DMS79 (cell line): Measurements from ENCODE around the gene SLC9A5.
A peak's percentile ranks its signal among the peaks of the same experiment; 100 is the strongest.

Experiments used
- DNase-seq: peaks from one replicate; lab custom pipeline; 2025; lab: John Stamatoyannopoulos, UW

The SLC9A5 gene

DNA sequence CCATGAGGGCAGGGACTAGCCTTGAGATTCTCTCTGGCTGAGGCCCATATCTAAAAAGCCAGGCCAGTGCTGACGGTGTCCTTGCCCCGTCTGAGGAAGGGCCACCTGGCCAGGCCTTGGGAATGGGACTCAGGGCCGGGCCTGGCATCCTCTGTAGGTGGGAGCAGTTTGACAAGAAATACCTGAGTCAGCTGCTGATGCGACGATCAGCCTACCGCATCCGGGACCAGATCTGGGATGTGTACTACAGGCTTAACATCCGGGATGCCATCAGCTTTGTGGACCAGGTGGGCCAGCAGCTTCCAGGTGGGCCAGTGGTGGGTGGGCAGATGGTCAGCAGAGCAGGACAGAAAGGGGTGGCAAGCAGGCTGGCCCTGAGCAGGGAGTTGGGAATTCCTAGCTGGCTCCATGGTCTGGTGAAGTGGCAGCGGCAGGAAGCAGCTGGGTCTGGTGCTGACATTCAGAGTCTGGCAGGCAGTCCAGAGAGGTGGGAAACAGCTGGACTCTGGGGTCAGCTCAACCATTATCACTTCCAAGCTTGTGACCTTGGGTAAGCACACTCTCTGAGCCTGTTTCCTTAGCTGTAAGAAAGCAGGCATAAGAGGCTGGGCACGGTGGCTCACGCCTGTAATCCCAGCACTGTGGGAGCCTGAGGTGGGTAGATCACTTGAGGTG lies 9.5 kb downstream of the SLC9A5 start:
- DNase-seq: no peak

DNA sequence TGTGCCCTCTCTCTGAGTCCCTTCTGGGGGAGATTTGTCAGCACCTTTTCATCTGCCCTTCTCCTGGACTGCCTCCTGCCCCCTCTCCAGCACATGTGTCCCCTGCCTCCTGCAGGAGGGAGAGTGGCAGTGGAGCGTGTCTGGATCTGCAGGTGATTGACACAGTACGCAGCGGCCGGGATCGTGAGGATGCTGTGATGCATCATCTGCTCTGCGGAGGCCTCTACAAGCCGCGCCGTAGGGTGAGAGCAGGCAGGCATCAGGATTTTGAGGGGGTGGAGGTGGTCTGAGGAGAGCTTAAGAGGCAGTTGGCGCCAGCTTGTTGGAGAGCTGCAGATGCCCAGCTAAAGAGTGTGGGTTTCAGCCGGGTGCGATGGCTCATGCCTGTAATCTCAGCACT lies 10.9 kb downstream of the SLC9A5 start:
- no peak for DNase-seq

DNA sequence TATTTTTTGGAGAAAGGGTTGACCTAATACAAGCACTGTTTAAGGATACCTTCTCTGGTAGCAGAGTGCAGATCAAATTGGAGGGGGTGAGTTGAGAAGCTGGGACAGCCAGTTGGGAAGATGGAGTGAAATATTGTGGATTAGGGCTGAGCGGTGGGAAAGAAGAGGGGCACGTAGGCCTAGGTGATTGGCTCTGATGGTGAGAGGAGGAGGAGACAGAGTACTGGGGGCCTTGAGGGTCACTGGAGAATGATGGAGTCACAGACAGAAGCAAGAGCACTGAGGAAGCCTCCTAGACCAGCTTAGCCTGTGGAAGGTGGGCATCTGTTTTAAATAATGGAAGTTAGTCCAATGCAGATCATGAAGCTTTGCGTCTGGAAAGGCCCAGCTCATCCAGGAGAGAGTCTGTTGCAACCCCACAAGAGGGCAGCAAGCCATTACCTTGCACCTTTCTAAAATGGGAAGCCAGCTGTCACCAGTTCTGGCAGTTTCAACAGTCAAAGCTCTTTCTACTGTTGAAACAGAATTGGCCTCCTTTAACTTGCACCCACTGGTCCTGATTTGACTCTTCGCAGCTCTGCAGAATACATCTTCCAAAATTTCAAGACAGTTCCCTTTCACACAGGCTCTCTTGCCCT lies 11.8 kb downstream of the SLC9A5 start:
- DNase-seq: no peak

DNA sequence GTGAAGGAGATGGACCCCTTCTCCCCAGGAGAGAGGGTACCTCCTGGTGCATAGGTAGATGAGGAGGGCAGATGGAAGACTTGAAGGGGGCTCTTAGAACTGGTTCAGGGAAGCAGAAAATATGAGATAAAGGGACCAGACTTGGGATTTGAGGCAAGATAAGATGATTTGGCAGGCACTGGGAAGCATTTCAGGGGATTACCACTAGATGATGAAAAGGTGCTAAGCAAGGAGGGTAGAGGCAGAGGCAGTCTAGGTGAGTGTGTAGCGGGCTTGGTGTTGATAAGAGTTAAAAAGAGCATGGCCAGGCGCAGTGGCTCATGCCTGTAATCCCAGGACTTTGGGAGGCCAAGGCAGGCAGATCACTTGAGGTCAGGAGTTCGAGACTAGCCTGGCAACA lies 14.4 kb downstream of the SLC9A5 start:
- DNase-seq: no peak

DNA sequence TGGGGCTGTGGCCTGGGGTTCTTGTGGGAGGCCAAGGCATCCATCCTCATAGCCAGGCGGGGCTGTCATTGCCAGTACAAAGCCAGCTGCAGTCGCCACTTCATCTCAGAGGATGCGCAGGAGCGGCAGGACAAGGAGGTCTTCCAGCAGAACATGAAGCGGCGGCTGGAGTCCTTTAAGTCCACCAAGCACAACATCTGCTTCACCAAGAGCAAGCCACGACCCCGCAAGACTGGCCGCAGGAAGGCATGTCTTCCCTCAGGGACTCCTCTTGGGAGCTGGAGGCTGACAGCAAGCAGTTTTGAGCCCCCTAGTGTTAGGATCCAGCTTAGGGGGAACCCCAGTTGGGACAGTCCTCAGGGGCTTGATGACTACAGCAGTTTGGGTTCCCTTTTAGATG lies 15.5 kb downstream of the SLC9A5 start:
- DNase-seq: no peak

DNA sequence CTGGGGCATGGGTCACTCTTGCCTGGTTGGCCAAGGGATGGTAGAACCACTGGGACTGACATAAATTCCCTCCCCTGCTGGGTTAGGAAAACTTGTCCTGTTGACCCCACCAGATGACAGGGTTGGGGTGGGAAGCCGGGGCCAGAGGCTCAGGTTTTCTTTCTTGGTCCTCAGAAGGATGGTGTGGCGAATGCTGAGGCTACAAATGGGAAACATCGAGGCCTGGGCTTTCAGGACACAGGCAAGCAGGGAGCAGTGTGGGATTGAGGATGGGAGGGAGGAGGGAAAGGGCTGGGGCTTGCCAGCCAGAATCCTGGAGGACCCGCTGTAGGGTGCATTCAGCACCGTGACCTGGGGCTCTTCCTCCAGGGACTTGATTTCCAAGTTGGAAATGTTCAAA lies 16.1 kb downstream of the SLC9A5 start:
- DNase-seq: no peak

DNA sequence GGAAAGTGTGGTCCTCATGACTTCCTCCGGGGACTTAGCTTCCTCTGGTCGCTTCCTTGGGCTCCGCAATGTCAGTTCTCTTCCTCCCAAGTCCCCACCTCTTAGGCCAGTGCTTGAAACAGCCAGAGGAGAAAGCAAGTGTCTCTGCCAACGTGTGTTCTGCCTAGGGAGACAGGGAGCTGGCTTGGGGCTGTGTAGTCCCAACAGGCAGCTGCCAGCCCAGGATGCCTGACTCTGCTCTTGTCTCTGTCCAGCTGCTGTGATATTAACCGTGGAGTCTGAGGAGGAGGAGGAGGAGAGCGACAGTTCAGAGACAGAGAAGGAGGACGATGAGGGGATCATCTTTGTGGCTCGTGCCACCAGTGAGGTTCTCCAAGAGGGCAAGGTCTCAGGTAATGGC lies 17.1 kb downstream of the SLC9A5 start:
- DNase-seq: no peak

DNA sequence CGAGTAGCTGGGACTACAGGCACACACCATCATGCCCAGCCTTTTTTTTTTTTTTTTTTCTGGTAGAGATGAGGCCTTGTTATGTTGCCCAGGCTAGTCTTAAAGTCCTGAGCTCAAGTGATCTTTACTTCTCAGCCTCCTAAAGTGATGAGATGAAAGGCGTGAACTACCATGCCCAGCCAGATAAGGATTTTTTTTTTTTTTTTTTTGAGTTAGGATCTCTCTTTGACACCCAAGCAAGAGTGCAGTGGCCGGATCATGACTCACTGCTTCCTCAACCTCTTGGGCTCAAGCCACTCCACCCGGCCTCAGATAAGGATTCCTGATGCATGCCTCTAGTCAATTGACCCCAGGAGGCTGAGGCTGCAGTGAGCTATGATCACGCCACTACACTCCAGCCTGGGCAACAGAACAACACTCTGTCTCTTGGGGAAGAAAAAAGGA lies 19.4 kb downstream of the SLC9A5 start:
- no peak for DNase-seq

DNA sequence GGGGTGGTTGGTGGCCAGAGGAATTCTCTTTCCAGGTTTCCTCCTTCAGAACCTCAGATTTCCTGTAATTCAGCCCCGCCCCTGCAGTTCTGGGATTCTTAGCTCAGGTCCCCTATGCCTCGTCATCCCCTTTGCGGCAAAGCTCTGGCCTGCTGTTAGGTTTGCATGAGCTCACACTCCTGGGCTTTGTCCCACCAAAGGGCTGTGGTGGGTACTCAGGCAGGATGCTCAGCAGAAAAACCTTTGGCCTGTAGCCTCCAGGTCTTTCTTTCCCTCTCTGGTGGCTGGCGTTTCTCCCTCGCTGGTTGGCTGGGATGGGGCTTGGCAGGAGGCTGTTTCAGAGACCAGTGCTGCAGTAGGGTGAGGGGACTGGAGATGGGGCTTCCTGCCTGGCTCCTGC lies 21.0 kb downstream of the SLC9A5 start:
- no peak for DNase-seq

DNA sequence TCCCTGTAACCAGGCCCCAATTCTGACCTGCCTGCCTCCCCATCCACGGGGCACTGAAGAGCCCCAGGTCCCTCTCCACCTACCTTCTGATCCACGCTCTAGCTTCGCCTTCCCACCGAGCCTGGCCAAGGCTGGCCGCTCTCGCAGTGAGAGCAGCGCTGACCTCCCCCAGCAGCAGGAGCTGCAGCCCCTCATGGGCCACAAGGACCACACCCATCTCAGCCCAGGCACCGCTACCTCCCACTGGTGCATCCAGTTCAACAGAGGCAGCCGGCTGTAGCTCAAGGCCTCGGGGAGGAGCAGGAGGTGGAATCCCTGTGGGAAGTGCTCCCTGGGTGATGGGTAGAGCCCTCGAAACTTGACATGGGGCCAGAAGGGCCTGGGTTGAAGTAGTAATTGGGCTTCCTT lies 22.2 kb downstream of the SLC9A5 start:
- DNase-seq: no peak

DNA sequence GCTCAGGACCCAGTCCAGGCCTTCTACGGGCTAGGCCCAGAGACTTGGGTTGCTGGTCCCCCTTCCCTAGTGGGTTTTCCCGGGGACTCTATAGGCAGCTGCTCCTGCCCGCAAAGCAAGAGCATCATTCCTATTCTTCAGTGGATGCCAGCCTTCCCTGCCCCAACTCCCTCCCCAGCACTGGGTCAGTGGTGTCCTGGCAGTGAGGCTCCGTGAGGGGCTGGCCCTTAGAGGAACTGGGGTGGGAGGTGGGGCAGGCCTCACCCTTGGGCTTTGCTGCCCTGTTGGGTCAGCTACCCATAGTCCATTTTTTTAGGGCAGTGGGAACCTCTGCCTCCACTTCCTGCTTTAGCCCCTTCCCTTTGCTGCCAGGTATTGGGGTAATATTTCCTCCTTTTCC lies 22.7 kb downstream of the SLC9A5 start:
- DNase-seq: no peak

DNA sequence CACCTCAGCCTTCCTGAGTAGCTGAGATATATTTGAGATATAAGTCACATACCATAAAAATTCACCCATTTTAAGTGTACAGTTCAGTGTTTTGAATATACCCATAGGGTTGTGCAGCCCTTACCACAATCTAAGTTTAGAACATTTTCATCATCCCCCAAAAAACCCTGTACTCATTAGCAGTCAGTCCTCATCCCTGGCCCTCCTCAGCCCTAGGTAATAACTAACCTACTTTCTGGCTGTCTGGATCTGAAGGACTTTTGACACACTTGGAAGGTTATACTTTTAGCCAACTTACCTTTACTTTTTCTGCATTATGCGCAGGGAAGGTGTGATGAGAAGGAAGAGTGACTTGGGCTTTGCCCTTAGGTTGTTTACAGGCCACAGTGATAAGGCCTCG lies 26.5 kb downstream of the SLC9A5 start:
- DNase-seq: no peak

DNA sequence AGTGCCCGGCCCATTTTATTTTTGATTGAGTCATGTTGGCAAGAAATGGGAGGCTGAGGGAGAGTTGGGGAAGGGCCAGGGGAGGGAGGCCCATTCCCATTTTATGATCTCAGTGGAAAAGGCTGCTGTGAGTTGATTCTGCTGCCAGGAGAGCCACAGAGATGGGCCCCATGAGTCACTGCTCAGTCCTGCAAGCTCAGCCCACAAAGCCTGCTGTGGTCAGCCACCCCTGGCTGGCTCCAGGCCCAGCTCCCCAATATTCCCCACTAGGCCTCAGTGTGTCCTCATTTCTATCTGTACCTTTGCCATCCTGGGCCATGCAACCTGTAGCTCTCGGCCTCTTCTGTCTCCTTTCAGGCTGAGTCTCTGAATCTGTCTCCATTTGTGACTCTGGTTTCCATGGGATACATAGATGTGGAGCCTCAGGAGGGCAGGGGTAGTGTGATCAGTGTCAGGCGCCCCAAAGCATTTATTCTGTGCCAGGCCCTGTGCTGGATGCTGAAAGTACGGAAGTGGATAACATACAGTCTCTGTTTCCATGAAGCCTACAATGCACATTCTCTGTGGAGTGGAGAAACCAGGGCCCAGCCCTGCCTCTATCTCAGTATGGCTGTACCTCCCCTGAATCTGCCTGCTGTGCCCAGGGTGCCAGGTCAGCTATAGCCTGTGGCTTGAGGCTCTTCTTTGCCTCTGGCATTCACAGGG lies 28.7 kb downstream of the SLC9A5 start:
- no peak for DNase-seq

DNA sequence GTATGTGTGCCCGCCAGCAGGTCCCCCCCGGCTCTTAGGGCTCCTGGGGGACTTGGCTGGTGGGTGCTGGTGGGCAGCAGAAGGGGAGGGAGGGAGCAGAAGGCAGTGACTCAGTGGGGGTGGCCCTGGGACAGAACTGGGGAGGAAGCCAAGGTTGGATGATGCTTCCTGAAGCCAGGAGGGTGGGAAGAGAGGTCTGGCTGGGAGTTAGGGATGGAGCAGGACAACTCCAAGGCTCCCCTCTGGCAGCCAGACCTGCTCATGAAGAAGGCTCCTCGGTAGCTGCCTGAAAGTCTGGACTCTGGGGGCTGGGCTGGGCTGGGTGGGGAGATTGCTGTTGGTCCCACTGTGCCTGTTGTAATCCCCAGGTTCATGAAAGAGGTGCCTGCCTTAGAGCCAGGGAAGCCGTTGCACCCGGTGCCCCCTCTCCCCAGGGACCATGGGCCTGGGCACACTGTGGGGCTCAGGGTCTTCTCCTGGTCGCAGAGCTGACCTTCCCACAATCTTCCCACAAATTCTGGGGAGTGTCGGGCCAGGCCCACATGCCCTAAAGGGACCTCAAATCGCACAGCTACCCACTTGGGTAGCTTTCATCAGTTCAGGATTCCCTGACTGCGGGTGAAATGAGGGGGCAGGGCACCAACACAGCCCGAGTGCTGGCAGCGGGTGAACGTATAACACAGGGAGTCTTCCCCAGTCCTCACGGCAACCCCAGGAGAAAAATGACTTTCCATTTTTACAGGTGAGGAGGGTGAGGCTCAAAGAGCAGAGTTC lies 29.4 kb downstream of the SLC9A5 start:
- no peak for DNase-seq

DNA sequence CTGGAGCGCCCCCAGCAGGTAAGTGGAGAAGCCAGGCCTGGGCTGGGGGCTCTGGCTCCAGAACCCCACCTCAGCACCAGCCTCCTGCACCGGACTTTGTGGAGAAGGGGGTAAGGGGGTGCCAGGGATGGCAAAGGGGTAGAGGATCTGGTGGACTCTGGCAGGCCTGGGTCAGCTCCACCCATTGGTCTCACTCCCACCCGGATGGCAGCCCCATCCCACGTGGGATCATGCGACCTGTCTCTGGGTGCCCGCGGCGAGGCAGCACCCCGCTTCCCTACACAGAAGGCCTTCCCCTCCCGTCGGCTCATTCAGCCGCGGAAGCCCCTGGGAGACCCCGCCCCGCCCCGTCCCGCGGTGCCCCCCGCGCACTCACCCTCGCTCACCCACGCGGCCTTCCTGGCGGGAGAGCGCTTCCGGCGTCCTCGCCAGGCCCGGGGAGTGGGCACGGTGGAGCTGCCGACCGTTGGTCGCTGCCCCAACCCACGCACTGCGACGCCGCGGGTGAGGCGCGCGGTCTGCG lies 30.1 kb downstream of the SLC9A5 start:
- no peak for DNase-seq

DNA sequence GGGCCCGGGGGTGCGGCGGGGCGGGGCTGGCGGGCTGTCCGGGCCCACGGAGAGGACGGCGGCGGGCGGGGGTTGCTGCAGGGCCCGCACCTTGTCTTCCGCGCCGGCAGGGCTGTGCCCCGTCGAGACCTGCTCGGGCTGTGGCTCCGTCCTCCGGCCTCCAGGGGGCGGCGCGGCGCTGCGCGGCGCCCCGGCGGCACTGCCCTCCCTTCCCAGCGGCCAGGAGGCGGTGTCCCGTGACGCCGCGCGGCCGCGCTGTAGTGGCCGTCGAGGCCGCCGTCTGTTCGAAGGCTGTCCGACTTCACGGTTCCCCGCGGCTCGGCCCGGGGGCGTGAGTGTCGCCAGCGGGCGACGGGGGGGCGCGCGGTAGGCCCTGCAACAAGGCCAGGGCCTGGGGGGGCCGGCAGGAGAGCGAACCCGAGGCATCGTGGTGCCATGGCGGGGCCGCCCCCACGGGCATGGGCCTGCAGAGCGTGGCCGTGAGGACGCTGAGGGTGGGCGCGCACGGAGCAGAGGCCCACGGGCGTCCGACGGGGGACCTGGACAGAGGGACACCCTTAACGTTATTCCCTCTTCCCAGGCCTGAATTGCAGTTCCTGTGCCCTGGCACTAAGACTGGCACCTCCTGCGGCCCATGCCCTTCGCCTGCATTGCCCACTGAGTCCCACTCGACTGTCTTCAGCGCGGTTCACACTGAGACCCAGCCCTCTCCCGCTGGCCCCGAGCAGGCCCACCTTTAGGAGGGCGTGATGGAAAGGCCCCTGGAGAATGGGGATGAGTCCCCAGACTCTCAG lies 30.7 kb downstream of the SLC9A5 start, which contains the start of gene PLEKHG4:
TSS of gene PLEKHG4 (plus strand) at position 237 of the 794 bp plus-strand sequence. CDS start at position 750, 513 bp downstream.
- peak; percentile 13 for DNase-seq

DNA sequence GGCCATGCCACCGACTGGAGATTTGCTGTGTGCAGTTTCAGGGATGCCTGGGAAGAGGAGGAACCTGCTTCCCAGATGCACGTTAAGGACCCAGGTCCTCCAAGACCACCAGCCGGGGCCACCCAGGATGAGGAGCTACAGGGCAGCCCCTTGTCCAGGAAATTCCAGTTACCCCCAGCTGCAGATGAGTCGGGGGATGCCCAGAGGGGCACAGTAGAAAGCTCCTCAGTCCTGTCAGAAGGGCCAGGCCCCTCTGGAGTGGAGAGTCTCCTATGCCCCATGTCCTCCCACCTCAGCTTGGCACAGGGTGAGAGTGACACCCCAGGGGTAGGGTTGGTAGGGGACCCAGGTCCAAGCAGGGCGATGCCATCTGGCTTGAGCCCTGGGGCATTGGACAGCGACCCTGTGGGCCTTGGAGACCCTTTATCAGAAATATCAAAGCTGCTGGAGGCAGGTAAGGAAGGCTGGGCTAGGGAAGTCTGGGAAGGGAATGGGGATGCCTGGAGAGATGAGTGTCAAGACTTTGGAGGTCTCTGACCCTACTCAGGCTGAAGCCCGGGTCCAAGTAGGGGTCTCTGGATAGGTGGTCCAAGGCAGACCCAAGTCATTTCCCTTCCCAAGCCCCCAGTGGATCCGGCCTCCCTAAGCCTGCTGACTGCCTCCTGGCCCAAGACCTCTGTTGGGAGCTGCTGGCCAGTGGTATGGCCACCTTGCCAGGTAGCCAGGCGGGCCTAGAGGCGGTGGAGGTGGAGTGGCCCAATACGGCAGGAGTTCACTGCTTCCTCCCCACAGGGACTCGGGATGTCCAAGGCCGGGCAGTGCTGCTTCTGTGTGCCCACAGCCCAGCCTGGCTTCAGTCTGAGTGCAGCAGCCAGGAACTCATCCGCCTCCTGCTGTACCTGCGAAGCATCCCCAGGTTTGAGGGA lies 31.6 kb downstream of the SLC9A5 start:
- no peak for DNase-seq

DNA sequence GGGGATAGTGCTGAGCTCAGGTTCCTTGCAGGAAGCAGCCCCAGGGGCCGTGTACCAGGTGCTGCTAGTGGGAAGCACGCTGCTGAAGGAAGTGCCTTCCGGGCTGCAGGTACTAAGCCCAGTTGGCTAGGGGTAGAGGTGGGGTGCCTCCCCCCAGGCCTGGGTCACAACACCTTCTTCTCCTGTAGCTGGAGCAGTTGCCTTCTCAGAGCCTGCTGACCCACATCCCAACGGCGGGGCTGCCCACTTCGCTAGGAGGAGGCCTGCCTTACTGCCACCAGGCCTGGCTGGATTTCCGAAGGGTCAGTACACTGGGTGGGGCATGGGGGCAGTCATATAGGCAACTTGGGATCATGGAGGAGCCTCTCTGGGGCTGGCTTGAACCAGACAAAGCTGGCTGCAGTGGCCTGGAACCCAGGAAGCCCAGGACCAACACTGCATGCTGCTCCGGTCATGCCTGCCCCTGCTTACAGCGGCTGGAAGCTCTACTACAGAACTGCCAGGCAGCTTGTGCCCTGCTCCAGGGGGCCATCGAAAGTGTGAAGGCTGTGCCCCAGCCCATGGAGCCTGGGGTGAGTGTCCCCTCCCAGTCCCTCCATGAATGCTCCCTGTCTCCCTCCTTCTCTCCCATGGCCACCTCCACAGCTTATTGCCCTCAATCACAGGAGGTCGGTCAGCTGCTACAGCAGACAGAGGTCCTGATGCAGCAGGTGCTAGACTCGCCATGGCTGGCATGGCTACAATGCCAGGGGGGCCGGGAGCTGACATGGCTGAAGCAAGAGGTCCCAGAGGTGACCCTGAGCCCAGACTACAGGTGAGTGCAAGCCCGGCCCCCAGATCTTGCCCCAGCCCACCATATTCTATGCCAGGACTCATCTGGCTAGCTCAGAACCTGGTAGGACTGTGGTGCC lies 33.0 kb downstream of the SLC9A5 start:
- no peak for DNase-seq

DNA sequence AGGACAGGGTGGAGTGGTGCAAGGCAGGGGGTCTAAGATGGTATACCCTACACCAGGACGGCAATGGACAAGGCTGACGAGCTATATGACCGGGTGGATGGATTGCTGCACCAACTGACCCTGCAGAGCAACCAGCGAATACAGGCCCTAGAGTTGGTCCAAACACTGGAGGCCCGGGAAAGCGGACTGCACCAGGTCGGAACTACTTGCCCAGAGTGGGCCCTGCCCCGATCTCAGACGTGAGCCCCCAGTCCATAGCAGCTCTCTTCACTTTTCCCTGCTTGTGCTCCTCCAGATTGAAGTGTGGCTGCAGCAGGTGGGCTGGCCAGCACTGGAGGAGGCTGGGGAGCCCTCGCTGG lies 33.6 kb downstream of the SLC9A5 start:
- DNase-seq: no peak
